Mesendoderm (in vitro differentiated cells): Measurements from ENCODE around the gene RPS17.

ENCODE experiments used
- DNase-seq: peaks from one replicate; pipeline ENCODE4 v3.0.0; 2013
- H2AK5ac ChIP-seq: 2 replicates; pipeline ENCODE4 v1.6.1; 2013; ENCODE audit warnings: low read length, inconsistent platforms
- H2BK120ac ChIP-seq: 2 replicates; pipeline ENCODE4 v1.6.1; 2013; ENCODE audit warnings: low read depth, mild to moderate bottlenecking, low read length, moderate library complexity, mixed read lengths
- H2BK15ac ChIP-seq: replicated peaks from 2 replicates; pipeline ENCODE4 v1.6.1; 2013; ENCODE audit warnings: low read depth, mild to moderate bottlenecking, moderate library complexity
- H2BK5ac ChIP-seq: 2 replicates; pipeline ENCODE4 v1.6.1; 2013; ENCODE audit warnings: low read length, inconsistent platforms
- H3K18ac ChIP-seq: 2 replicates; pipeline ENCODE4 v1.6.1; 2013; ENCODE audit warnings: mild to moderate bottlenecking, low read length, mixed read lengths
- H3K23ac ChIP-seq: one replicate; pipeline ENCODE4 v1.6.1; 2013; ENCODE audit warnings: low read length
- H3K27ac ChIP-seq: 2 replicates; pipeline ENCODE4 v1.5.1; 2013; ENCODE audit warnings: low read depth, mild to moderate bottlenecking, inconsistent platforms, low read length, moderate library complexity
- H3K27me3 ChIP-seq: 2 replicates; pipeline ENCODE4 v1.6.1; 2013; ENCODE audit warnings: low read length, control low read depth, mild to moderate bottlenecking, inconsistent platforms; ENCODE audit not compliant: insufficient read depth, poor library complexity
- H3K36me3 ChIP-seq: 2 replicates; pipeline ENCODE4 v1.6.1; 2013; ENCODE audit warnings: low read length, inconsistent platforms; ENCODE audit not compliant: control insufficient read depth, insufficient read depth
- H3K4ac ChIP-seq: one replicate; pipeline ENCODE4 v1.6.1; 2013; ENCODE audit warnings: low read depth, mild to moderate bottlenecking, low read length, moderate library complexity
- H3K4me1 ChIP-seq: 2 replicates; pipeline ENCODE4 v1.6.1; 2013; ENCODE audit warnings: low read depth, low read length, inconsistent platforms; ENCODE audit not compliant: control insufficient read depth
- H3K4me2 ChIP-seq: 2 replicates; pipeline ENCODE4 v1.6.1; 2013; ENCODE audit warnings: low read length
- H3K4me3 ChIP-seq: 2 replicates; pipeline ENCODE4 v1.5.1; 2013; ENCODE audit warnings: mild to moderate bottlenecking, low read length
- H3K56ac ChIP-seq: one replicate; pipeline ENCODE4 v1.6.1; 2013; ENCODE audit warnings: low read length
- H3K79me1 ChIP-seq: 2 replicates; pipeline ENCODE4 v1.6.1; 2013; ENCODE audit warnings: low read length, inconsistent platforms
- H3K79me2 ChIP-seq: 2 replicates; pipeline ENCODE4 v1.6.1; 2013; ENCODE audit warnings: mild to moderate bottlenecking, low read length; ENCODE audit not compliant: control insufficient read depth, insufficient read depth
- H3K9ac ChIP-seq: 2 replicates; pipeline ENCODE4 v1.6.1; 2013; ENCODE audit warnings: low read length, inconsistent platforms
- H4K5ac ChIP-seq: one replicate; pipeline ENCODE4 v1.6.1; 2013; ENCODE audit warnings: low read length
- H4K8ac ChIP-seq: one replicate; pipeline ENCODE4 v1.6.1; 2013; ENCODE audit warnings: low read depth, mild to moderate bottlenecking, control low read depth, low read length, moderate library complexity
- WGBS: extraction: QIAGEN DNeasy Blood & Tissue Kit; methylation state at CpG from one replicate; pipeline ENCODE4 v1.1.7; 2013; ENCODE audit warnings: low lambda C conversion rate, missing lambda C conversion rate; ENCODE audit not compliant: insufficient coverage; ENCODE audit errors: extremely low coverage; 5-methylcytosine and 5-hydroxymethylcytosine counted together

RPS17 gene

GRCh38 chr15:82554351-82554750, 14.1 kb upstream of the RPS17 start:
- no peaks in the 10 kb centered on the region for H3K79me1 ChIP-seq
- WGBS: no CpG with 5 or more reads among the region's 1 CpG
- no peaks in the 10 kb centered on the region for H3K4me1 ChIP-seq
- H3K4me3 ChIP-seq: no peak overlapping the region
- no peak overlapping the region for H3K23ac ChIP-seq
- no peak overlapping the region for H3K9ac ChIP-seq
- no peaks in the 10 kb centered on the region for H3K79me2 ChIP-seq
- no peak overlapping the region for H3K18ac ChIP-seq
- H4K8ac ChIP-seq: no peak overlapping the region
- H3K4me2 ChIP-seq: no peak overlapping the region
- no peak overlapping the region for H3K56ac ChIP-seq
- H3K36me3 ChIP-seq: no peaks in the 10 kb centered on the region
- H2BK120ac ChIP-seq: no peak overlapping the region
- H3K27ac ChIP-seq: no peak overlapping the region
- H4K5ac ChIP-seq: no peak overlapping the region
- H3K27me3 ChIP-seq: peaks cover 2% of the 10 kb centered on the region
- H2BK5ac ChIP-seq: no peak overlapping the region
- no peak overlapping the region for H2AK5ac ChIP-seq
- H3K4ac ChIP-seq: no peak overlapping the region
- DNase-seq: no peak
- H2BK15ac ChIP-seq: no peak overlapping the region

GRCh38 chr15:82553846-82554245, 13.6 kb upstream of the RPS17 start:
- no peak overlapping the region for H3K9ac ChIP-seq
- no peaks in the 10 kb centered on the region for H3K4me1 ChIP-seq
- H3K56ac ChIP-seq: no peak overlapping the region
- no peak overlapping the region for H3K27ac ChIP-seq
- no peak overlapping the region for H3K4me2 ChIP-seq
- no peak overlapping the region for H3K4ac ChIP-seq
- H2BK15ac ChIP-seq: no peak overlapping the region
- H3K79me1 ChIP-seq: no peaks in the 10 kb centered on the region
- no peak overlapping the region for H2BK120ac ChIP-seq
- H3K23ac ChIP-seq: no peak overlapping the region
- H3K27me3 ChIP-seq: peaks cover 2% of the 10 kb centered on the region
- no peak overlapping the region for H4K8ac ChIP-seq
- DNase-seq: no peak
- no peaks in the 10 kb centered on the region for H3K36me3 ChIP-seq
- H2BK5ac ChIP-seq: no peak overlapping the region
- no peak overlapping the region for H3K4me3 ChIP-seq
- no peaks in the 10 kb centered on the region for H3K79me2 ChIP-seq
- no peak overlapping the region for H2AK5ac ChIP-seq
- no peak overlapping the region for H4K5ac ChIP-seq
- H3K18ac ChIP-seq: no peak overlapping the region
- no CpG with 5 or more reads among the region's 1 CpG for WGBS

- H3K56ac ChIP-seq: no peak overlapping the region
- no peak overlapping the region for H3K4me2 ChIP-seq
- peaks cover 2% of the 10 kb centered on the region for H3K27me3 ChIP-seq
- H4K5ac ChIP-seq: no peak overlapping the region
- no peaks in the 10 kb centered on the region for H3K36me3 ChIP-seq
- H3K9ac ChIP-seq: no peak overlapping the region
- no peak overlapping the region for H2BK5ac ChIP-seq
- H3K27ac ChIP-seq: no peak overlapping the region
- H2BK15ac ChIP-seq: no peak overlapping the region
- H3K23ac ChIP-seq: no peak overlapping the region
- WGBS: no CpG with 5 or more reads among the region's 2 CpGs
- no peaks in the 10 kb centered on the region for H3K79me1 ChIP-seq
- no peak overlapping the region for H3K4me3 ChIP-seq
- no peak overlapping the region for H3K4ac ChIP-seq
- H3K4me1 ChIP-seq: no peaks in the 10 kb centered on the region
- H3K79me2 ChIP-seq: no peaks in the 10 kb centered on the region
- H4K8ac ChIP-seq: no peak overlapping the region
- no peak overlapping the region for H2BK120ac ChIP-seq
- DNase-seq: no peak
- H2AK5ac ChIP-seq: no peak overlapping the region
- no peak overlapping the region for H3K18ac ChIP-seq
Measured at GRCh38 chr15:82552861-82553260, 12.6 kb upstream of the RPS17 start.

GRCh38 chr15:82551646-82552247, 11.5 kb upstream of the RPS17 start:
- H2BK15ac ChIP-seq: no peak overlapping the region
- no peak overlapping the region for H2AK5ac ChIP-seq
- H3K36me3 ChIP-seq: no peaks in the 10 kb centered on the region
- no peak overlapping the region for H3K4me3 ChIP-seq
- H2BK5ac ChIP-seq: no peak overlapping the region
- H4K8ac ChIP-seq: no peak overlapping the region
- H3K18ac ChIP-seq: no peak overlapping the region
- no peaks in the 10 kb centered on the region for H3K4me1 ChIP-seq
- H3K4ac ChIP-seq: no peak overlapping the region
- H3K56ac ChIP-seq: no peak overlapping the region
- no peak overlapping the region for H3K23ac ChIP-seq
- no peak overlapping the region for H2BK120ac ChIP-seq
- no CpG with 5 or more reads among the region's 5 CpGs for WGBS
- no peak overlapping the region for H3K27ac ChIP-seq
- peak; percentile 49 for DNase-seq
- H3K4me2 ChIP-seq: no peak overlapping the region
- H3K27me3 ChIP-seq: peaks cover 2% of the 10 kb centered on the region
- H4K5ac ChIP-seq: no peak overlapping the region
- H3K9ac ChIP-seq: no peak overlapping the region
- no peaks in the 10 kb centered on the region for H3K79me2 ChIP-seq
- H3K79me1 ChIP-seq: no peaks in the 10 kb centered on the region

GRCh38 chr15:82549199-82549665, 9.0 kb upstream of the RPS17 start:
- Histone ChIP-seq H3K36me3 (no peaks in the 10 kb centered on the region), H2AK5ac (no peak overlapping the region), H3K4me3 (no peak overlapping the region), H3K4me2 (no peak overlapping the region), H3K9ac (no peak overlapping the region), H2BK120ac (no peak overlapping the region), H4K8ac (no peak overlapping the region), H3K18ac (no peak overlapping the region), H3K4me1 (no peaks in the 10 kb centered on the region), H3K27ac (no peak overlapping the region), H2BK5ac (no peak overlapping the region), H4K5ac (no peak overlapping the region), H3K79me1 (no peaks in the 10 kb centered on the region), H3K4ac (no peak overlapping the region), H3K23ac (no peak overlapping the region), H3K56ac (no peak overlapping the region), H3K79me2 (no peaks in the 10 kb centered on the region), H3K27me3 (peaks cover 2% of the 10 kb centered on the region), H2BK15ac (no peak overlapping the region)
- no peak for DNase-seq
- no CpG with 5 or more reads among the region's 9 CpGs for WGBS

- Histone ChIP-seq H4K5ac (no peak overlapping the region), H3K56ac (no peak overlapping the region), H3K27ac (no peak overlapping the region), H3K4me1 (no peaks in the 10 kb centered on the region), H3K23ac (no peak overlapping the region), H3K4ac (no peak overlapping the region), H2AK5ac (no peak overlapping the region), H3K79me2 (no peaks in the 10 kb centered on the region), H3K9ac (no peak overlapping the region), H2BK120ac (no peak overlapping the region), H2BK5ac (no peak overlapping the region), H4K8ac (no peak overlapping the region), H3K36me3 (no peaks in the 10 kb centered on the region), H3K4me3 (no peak overlapping the region), H3K79me1 (no peaks in the 10 kb centered on the region), H3K18ac (no peak overlapping the region), H3K27me3 (peaks cover 2% of the 10 kb centered on the region), H2BK15ac (no peak overlapping the region), H3K4me2 (no peak overlapping the region)
- WGBS: no CpG with 5 or more reads among the region's 2 CpGs
- DNase-seq: no peak
Measured at GRCh38 chr15:82548700-82549099, 8.4 kb upstream of the RPS17 start.
